ENCODE data around the gene DOLPP1. TPM values are rescaled to one million over a fixed set of nuclear protein-coding genes. Genes with fewer than 3 reads are reported as not detected.
A peak's percentile ranks its signal among the peaks of the same experiment; 100 is the strongest.

DOLPP1 gene
- total RNA-seq, 2 donors from 2014 or later: 12.3 to 20.8 TPM

DNA sequence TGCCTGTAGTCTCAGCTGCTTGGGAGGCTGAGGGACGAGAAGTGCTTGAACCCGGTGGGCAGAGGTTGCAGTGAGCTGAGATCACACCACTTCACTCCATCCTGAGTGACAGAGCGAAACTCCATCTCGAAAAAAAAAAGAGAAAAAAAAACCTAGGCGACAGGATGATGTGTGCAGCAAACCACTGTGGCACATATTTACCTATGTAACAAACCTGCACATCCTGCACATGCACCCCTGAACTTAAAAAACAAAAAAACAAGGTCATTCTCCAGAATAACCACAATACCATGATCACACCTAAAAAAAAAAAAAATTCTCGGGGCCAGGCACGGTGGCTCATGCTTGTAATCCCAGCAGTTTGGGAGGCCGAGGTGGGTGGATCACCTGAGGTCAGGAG, 7.5 kb upstream of the DOLPP1 start:
- Mint-ChIP-seq H3K4me3 (peak overlapping the region; percentile 21), H3K36me3 (ENCODE audit: low read depth) (peaks cover 5% of the 10 kb centered on the region), H3K9me3 (no peaks in the 10 kb centered on the region), H3K27ac (peak overlapping the region; percentile 67), H3K27me3 (no peaks in the 10 kb centered on the region), H3K4me1 (peaks cover 8% of the 10 kb centered on the region)
- ATAC-seq (replicated peaks): peak; percentile 61

DNA sequence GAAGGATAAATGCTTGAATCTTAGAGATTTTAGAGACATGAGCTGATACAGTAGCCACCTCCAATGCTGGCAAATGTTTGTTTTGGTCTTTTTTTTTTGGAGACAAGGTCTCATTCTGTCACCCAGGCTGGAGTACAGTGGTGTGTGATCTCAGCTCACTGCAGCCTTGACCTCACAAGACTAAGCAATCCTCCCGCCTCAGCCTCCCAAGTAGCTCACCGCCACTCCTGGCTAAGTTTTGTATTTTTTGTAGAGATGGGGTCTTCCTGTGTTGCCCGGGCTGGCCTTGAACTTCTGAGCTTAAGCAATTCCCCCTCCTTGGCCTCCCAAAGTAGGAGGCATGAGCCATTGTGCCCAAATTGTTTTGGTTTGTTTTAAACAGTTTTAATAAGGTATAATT, 6.8 kb upstream of the DOLPP1 start:
- Mint-ChIP-seq H3K9me3 (no peaks in the 10 kb centered on the region), H3K4me3 (no peak overlapping the region), H3K4me1 (peaks cover 5% of the 10 kb centered on the region), H3K27ac (no peak overlapping the region), H3K36me3 (ENCODE audit: low read depth) (no peaks in the 10 kb centered on the region), H3K27me3 (no peaks in the 10 kb centered on the region)
- no peak for ATAC-seq (replicated peaks)

DNA sequence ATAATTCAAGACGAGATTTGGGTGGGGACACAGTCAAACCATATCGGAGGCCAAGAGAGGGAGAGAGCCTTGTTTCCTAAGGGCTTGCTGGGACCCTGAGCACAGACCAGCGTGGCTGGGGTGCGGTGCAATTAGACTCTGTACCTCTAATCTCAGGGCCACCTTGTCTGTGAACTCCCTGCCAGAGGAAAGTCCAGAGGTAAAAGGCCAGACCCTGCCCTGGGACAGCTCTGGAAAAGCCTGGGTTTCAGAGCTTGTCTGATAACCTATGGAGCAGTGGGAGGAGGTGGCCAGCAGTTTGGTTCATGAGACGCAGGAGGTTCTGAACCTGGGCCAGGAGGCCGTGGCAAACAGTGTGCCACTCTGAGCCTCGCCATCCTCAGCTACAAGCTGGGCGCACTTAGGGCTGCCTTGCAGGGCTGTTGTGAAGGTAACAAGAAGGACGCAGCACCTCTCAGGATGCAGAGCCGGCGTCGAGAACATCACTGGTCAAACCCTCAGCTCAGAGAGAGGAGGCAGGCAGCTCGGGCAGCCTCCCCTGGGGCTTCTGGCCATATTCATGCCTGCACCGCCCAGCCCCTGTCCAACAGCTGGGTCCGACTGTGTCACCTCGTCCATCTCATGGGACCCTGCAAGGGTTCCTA, 4.8 kb upstream of the DOLPP1 start:
- H3K27me3 Mint-ChIP-seq: no peaks in the 10 kb centered on the region
- H3K4me1 Mint-ChIP-seq: peaks cover 5% of the 10 kb centered on the region
- H3K36me3 Mint-ChIP-seq (ENCODE audit: low read depth): no peaks in the 10 kb centered on the region
- H3K9me3 Mint-ChIP-seq: no peaks in the 10 kb centered on the region
- H3K4me3 Mint-ChIP-seq: no peak overlapping the region
- ATAC-seq (replicated peaks): no peak
- H3K27ac Mint-ChIP-seq: peak overlapping the region; percentile 55

DNA sequence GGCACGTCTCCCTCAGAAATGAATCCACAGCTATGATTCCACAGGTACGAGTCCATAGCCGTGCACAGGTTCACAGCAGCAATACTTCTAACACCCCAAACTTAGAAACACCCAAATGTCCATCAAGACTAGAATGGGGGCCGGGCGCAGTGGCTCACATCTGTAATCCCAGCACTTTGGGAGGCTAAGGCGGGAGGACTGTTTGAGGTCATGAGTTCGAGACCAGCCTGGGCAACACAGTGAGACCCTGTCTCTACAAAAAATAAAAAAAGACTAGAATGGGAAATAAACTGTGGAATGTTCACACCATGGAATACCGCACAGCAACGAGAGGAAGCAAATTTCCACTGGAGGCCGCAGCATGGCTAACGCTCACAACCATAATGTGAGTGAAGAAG, 4.3 kb upstream of the DOLPP1 start:
- ATAC-seq (replicated peaks): no peak
- no peaks in the 10 kb centered on the region for H3K27me3 Mint-ChIP-seq
- peaks cover 5% of the 10 kb centered on the region for H3K4me1 Mint-ChIP-seq
- no peaks in the 10 kb centered on the region for H3K36me3 Mint-ChIP-seq (ENCODE audit: low read depth)
- H3K27ac Mint-ChIP-seq: no peak overlapping the region
- no peak overlapping the region for H3K4me3 Mint-ChIP-seq
- no peaks in the 10 kb centered on the region for H3K9me3 Mint-ChIP-seq

DNA sequence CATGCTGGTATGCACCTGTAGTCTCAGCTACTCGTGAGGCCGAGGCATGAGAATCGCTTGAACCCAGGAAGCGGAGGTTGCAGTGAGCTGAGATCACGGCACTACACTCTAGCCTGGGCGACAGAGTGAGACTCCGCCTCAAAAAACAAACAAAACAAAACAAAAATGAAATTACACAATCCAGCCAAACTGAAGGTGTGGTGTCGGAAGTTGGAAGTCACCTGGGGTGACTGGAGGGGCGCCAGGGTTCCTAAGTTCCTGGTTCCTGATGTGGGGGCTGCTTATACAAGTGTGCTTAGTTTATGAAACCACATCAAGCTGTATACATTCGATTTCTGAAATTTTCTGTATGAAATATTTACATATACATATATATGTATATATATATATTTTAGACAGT, 3.7 kb upstream of the DOLPP1 start:
- no peak overlapping the region for H3K4me3 Mint-ChIP-seq
- no peaks in the 10 kb centered on the region for H3K36me3 Mint-ChIP-seq (ENCODE audit: low read depth)

DNA sequence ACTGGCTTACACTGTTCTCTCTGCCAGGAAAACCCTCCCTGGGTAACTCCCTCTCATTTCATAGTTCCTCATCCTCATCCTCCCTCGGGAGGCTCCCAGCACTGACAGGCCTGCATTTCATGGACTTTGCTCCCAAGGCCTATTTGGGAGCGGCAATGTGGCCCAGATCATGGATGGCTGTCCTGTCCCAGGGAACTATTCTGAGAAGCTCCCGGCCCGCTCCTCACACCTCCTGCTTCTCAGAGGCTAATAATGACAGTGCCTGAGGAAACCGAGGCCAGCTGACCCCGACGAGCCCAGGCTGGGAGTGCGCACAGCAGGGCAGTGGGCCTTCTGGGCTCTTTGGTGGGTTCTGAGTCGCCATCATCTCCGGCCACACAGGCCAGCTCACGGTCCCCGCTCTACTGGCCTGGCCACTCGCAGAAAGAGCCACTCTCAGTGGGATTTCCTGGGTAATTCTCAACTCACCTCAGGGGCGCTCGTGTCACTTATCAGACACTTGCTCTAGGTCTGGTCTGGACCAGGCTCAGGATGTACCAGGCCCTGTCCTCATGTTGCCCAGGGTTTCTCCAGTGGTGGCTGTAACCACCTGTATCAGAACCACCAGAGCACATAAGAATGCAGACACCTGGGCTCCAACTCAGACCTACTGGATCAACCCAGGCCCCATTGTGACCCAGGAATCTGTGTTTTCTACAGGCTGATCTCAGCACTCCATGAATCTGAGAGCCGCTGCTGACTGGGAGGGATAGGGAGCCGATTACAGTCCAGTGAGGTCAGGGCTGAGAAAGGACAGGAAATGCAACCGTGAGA, 2.0 kb upstream of the DOLPP1 start:
- ATAC-seq (replicated peaks): no peak
- H3K27me3 Mint-ChIP-seq: no peaks in the 10 kb centered on the region
- H3K4me1 Mint-ChIP-seq: peaks cover 5% of the 10 kb centered on the region
- H3K9me3 Mint-ChIP-seq: no peaks in the 10 kb centered on the region
- H3K36me3 Mint-ChIP-seq (ENCODE audit: low read depth): no peaks in the 10 kb centered on the region
- peak overlapping the region; percentile 54 for H3K27ac Mint-ChIP-seq
- peak overlapping the region; percentile 94 for H3K4me3 Mint-ChIP-seq

More for the DNA sequence above, 3.7 kb upstream of the DOLPP1 start:
- no peaks in the 10 kb centered on the region for H3K27me3 Mint-ChIP-seq
- H3K9me3 Mint-ChIP-seq: no peaks in the 10 kb centered on the region
- no peak overlapping the region for H3K27ac Mint-ChIP-seq
- no peak for ATAC-seq (replicated peaks)
- peaks cover 5% of the 10 kb centered on the region for H3K4me1 Mint-ChIP-seq

DNA sequence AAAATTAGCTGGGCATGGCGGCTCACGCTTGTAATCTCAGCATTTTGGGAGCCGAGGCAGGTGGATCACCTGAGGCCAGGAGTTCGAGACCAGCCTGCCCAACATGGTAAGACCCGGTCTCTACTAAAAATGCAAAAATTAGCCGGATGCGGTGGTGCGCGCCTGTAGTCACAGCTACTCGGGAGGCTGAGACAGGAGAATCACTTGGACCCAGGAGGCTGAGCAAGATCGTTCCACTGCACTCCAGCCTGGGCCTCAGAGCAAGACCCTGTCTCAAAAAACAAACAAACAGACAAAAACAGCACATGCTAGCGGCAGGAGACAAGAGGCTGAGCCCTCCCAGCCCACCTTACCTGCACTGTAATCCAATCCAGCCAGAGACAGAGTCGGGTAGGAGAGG, 1.1 kb upstream of the DOLPP1 start:
- no peak overlapping the region for H3K27ac Mint-ChIP-seq
- H3K4me3 Mint-ChIP-seq: peak overlapping the region; percentile 94
- no peaks in the 10 kb centered on the region for H3K27me3 Mint-ChIP-seq
- no peak for ATAC-seq (replicated peaks)
- peaks cover 5% of the 10 kb centered on the region for H3K4me1 Mint-ChIP-seq
- no peaks in the 10 kb centered on the region for H3K9me3 Mint-ChIP-seq
- H3K36me3 Mint-ChIP-seq (ENCODE audit: low read depth): peaks cover under 1% of the 10 kb centered on the region

DNA sequence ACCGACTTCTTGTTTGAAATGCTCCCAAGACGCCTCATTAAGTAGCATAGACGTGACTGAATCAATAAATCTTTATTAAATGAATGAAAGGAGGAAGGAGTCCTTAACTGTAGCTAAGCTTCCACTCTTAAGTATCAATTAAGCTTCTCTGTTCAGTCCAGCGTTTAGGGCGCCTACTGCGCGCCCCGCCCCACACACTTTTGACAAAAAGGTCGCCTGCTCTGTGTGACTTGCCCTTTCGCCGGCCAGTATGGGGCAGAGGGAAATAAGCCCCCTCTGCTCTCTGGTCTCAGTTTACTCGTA, 662 bp upstream of the DOLPP1 start:
- H3K36me3 Mint-ChIP-seq (ENCODE audit: low read depth): peaks cover 4% of the 10 kb centered on the region
- H3K4me3 Mint-ChIP-seq: peak overlapping the region; percentile 94
- ATAC-seq (replicated peaks): no peak
- H3K27me3 Mint-ChIP-seq: no peaks in the 10 kb centered on the region
- H3K27ac Mint-ChIP-seq: peak overlapping the region; percentile 89
- H3K4me1 Mint-ChIP-seq: peaks cover 5% of the 10 kb centered on the region
- no peaks in the 10 kb centered on the region for H3K9me3 Mint-ChIP-seq

DNA sequence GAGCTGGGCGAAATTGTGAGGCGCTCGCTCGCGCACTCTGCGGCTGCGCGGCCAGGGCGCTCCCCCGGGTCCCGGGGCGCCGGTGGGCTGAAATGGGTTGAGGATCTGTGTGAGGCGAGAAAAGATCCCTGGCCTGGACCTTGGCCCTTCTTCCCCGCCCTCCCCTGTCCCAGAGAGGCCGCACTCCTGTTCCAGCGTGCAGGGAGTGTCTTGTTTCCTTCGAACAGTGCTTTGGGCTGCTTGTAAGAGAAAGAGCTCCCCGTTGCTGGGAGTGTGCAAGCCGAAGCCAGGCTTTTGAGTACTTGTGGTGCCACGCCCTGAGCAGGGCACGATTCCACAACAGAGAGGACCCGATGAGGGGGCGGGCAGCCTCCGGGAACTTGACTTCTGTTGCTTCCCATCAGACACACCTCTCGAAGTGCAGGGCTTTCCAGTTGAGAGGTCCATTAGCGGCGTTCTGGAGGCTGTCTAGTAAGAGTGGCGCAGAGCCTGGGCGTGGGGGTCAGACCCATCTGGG, 535 bp downstream of the DOLPP1 start:
- ATAC-seq (replicated peaks): no peak
- Mint-ChIP-seq H3K4me3 (peak overlapping the region; percentile 94), H3K27me3 (no peaks in the 10 kb centered on the region), H3K36me3 (ENCODE audit: low read depth) (peaks cover 15% of the 10 kb centered on the region), H3K4me1 (no peaks in the 10 kb centered on the region), H3K9me3 (no peaks in the 10 kb centered on the region), H3K27ac (peak overlapping the region; percentile 89)

DNA sequence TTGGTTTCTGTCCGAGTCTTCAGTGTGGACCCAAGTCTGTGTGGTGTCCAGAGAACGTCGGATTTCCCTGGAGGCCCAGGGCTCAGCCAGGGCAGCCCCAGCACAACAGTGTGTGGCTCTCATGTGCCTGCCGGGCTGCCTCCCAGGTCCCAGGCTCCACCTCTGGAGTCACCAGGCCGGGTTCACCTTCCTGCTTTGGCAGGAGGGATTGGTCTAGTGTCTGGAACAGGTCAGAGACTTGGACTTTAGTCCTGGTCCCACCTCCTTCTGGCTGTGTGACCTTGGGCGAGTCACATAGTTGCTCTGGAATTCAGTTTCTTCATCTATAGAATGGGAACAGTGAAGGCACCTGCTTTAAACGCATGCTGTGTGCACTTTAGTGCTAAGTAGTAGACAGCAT, 3.2 kb downstream of the DOLPP1 start:
- no peak overlapping the region for H3K4me3 Mint-ChIP-seq
- no peak overlapping the region for H3K27ac Mint-ChIP-seq
- no peaks in the 10 kb centered on the region for H3K27me3 Mint-ChIP-seq
- ATAC-seq (replicated peaks): no peak
- H3K4me1 Mint-ChIP-seq: no peaks in the 10 kb centered on the region
- peaks cover 33% of the 10 kb centered on the region for H3K36me3 Mint-ChIP-seq (ENCODE audit: low read depth)
- no peaks in the 10 kb centered on the region for H3K9me3 Mint-ChIP-seq

DNA sequence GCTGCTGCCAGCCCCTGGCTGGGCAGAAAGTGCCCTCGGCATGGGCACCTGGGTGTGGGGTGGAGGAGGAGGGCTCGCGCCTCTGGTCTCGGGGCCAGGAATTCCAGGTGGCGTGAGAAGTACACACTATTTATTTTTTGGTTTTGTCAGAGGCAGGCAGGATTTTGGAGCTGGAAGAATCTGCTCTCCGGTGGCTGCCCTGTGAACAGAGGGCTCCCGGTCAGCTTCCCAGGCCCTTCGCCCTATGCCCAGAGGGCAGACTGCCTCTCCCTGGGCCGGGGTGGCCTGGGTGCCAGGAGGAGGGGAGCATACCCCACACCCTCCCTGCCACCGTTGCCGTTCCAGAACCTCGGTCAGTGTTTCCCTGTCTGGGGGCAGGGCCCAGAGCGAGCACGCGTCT, 8.3 kb downstream of the DOLPP1 start:
- no peak for ATAC-seq (replicated peaks)
- Mint-ChIP-seq H3K36me3 (ENCODE audit: low read depth) (peaks cover 45% of the 10 kb centered on the region), H3K9me3 (no peaks in the 10 kb centered on the region), H3K27me3 (no peaks in the 10 kb centered on the region), H3K4me3 (no peak overlapping the region), H3K27ac (no peak overlapping the region), H3K4me1 (no peaks in the 10 kb centered on the region)

DNA sequence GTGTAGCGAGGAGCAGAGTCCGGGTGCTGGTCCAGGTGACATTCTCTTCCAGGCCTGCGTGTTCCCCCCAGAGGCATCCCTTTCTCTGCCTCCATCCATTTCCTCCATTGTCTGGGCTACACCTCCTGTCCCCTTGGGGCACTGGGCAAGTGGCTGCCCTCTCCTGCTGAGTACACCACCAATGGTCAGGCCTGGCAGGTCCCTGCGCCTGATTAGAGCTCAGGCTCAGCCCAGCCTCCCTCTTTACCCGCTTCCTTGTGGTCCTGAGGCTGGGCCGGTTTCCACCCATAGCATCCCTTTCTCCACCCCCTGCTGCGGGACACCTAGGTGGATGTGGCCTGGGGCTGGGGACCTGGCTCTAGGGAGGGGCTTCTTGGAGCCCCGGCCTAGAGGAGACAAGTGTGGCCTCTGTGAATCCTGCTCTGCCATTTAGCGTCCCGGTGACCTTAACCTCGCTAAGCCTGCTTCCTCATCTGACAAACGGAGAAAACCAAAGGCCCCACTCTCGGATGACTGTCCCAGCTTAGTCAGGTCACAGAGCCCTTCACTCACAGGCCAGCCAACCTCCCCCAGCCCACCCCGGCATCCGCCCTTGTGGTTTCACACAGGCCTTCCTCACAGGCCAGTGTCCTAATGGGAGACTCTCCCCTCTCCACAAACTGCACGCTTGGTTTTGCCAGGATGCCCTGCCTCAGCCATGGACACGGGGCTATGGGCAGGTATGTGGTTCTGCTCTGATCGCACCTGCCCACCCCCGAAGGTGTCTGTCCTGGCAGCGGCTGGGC, 12.9 kb downstream of the DOLPP1 start:
- H3K4me1 Mint-ChIP-seq: no peaks in the 10 kb centered on the region
- H3K4me3 Mint-ChIP-seq: no peak overlapping the region
- H3K27ac Mint-ChIP-seq: peak overlapping the region; percentile 78
- H3K36me3 Mint-ChIP-seq (ENCODE audit: low read depth): peaks cover 15% of the 10 kb centered on the region
- H3K27me3 Mint-ChIP-seq: no peaks in the 10 kb centered on the region
- H3K9me3 Mint-ChIP-seq: no peaks in the 10 kb centered on the region
- no peak for ATAC-seq (replicated peaks)

DNA sequence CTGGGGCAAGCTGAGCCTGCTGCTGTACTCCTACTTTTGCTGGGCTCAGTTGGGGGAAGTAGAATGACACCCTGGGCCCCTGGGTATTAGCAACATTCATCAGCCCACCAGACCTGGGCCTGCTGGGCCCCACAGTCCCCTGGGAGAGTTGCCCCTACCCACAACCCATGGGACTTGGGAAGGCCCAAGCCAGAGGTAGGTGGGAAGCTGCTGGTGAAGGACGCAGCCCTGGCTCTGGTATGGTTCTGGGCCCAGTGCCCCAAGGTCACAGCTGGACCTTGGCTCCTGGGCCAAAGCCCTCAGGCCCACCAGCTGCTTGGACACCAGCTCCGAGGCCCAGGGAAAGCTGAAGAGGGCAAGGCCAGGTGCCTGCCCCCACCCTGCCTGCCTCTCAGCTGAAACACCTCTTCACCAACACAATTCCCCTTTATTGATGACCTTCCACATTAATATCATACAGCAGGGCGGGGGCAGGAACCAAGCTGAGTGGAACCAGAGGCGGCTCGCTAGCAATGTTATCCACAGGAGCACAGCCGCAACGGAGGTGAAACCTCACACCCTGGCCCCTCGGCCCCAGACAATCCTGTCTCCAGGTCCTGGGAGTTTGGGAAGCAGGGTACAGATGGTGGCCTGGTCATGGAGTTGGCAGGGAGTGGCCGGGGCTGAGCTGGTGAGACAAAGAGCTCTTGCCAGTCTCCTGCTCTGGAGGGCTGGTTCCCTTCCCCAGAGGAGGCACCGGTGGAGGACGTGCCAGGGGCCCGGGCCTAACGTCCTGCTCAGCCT, 13.7 kb downstream of the DOLPP1 start:
- Mint-ChIP-seq H3K27ac (no peak overlapping the region), H3K27me3 (no peaks in the 10 kb centered on the region), H3K4me3 (no peak overlapping the region), H3K4me1 (no peaks in the 10 kb centered on the region), H3K9me3 (no peaks in the 10 kb centered on the region), H3K36me3 (ENCODE audit: low read depth) (peaks cover 12% of the 10 kb centered on the region)
- ATAC-seq (replicated peaks): no peak

DNA sequence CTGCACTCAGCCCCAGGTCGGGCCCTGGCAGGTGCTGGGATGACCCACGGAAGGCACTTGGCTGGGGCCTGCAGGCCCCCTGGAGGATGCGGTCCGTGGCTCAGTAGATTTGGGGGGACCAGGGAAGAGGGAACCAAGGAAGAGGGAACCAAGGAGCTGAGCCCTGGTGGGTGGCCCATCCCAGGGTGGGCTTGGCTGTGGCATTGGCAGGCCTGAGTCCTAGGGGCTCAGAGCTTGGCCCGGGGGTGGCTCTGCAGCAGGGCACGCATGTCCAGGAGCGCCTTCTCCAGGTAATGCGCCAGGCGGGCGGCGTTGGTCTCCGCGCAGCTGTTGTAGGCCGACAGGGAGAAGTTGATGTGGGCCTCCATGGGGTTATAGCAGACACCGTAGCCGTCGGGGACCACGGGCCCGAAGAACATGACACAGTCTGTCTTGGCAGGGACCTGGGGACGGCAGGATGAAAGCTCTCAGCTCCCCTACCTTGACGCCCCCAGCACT, 14.3 kb downstream of the DOLPP1 start:
- peaks cover 6% of the 10 kb centered on the region for H3K36me3 Mint-ChIP-seq (ENCODE audit: low read depth)
- H3K4me1 Mint-ChIP-seq: no peaks in the 10 kb centered on the region
- no peaks in the 10 kb centered on the region for H3K9me3 Mint-ChIP-seq
- no peaks in the 10 kb centered on the region for H3K27me3 Mint-ChIP-seq
- no peak overlapping the region for H3K27ac Mint-ChIP-seq
- no peak for ATAC-seq (replicated peaks)
- H3K4me3 Mint-ChIP-seq: no peak overlapping the region
